Endothelial cell (in vitro differentiated cells): ENCODE data around the gene TMEM63A. TPM values are rescaled to one million over a fixed set of nuclear protein-coding genes. Genes with fewer than 3 reads are reported as not detected.
"Not testable (repeated sequence)": the region's sequence is repeated elsewhere in the genome, so short reads cannot be mapped to it uniquely, and the experiment has no call there.

Experiments used
- DNase-seq: peaks from one replicate; pipeline ENCODE4 v3.0.0; 2021; ENCODE audit warnings: low spot score
- H3K27ac Mint-ChIP-seq: one replicate; pipeline ENCODE4 v1.8.0; 2021; ENCODE audit warnings: mixed read lengths, inconsistent platforms; ENCODE audit not compliant: unreplicated experiment
- H3K27me3 Mint-ChIP-seq: one replicate; pipeline ENCODE4 v1.8.0; 2021; ENCODE audit warnings: mild to moderate bottlenecking, moderate library complexity, mixed read lengths, inconsistent platforms; ENCODE audit not compliant: unreplicated experiment
- H3K36me3 Mint-ChIP-seq: one replicate; pipeline ENCODE4 v1.8.0; 2021; ENCODE audit warnings: mild to moderate bottlenecking, low read depth, mixed read lengths, inconsistent platforms; ENCODE audit not compliant: unreplicated experiment
- H3K4me1 Mint-ChIP-seq: one replicate; pipeline ENCODE4 v1.8.0; 2021; ENCODE audit warnings: mild to moderate bottlenecking, mixed read lengths, inconsistent platforms; ENCODE audit not compliant: unreplicated experiment
- H3K4me3 Mint-ChIP-seq: one replicate; pipeline ENCODE4 v1.8.0; 2021; ENCODE audit warnings: mild to moderate bottlenecking, mixed read lengths, inconsistent platforms; ENCODE audit not compliant: unreplicated experiment
- H3K9me3 Mint-ChIP-seq: one replicate; pipeline ENCODE4 v1.8.0; 2021; ENCODE audit warnings: mixed read lengths, inconsistent platforms; ENCODE audit not compliant: unreplicated experiment
- total RNA-seq: library from RNA; stranded (reverse); fragmentation: NEBNext Ultra II Directional; extraction: Animal tissue kit (Norgen Biotek cat#: 25700); gene quantifications from one replicate; pipeline ENCODE4 v1.2.1, GENCODE V29; 2021; ENCODE audit not compliant: unreplicated experiment
- TF ChIP-seq, protein P1 (sequence below): fragments of 200-600 bp; sonication (generic); IDR thresholded peaks from one replicate; pipeline ENCODE4 v1.5.0; 2021; ENCODE audit warnings: antibody characterized with exemption; ENCODE audit not compliant: unreplicated experiment

Gene TMEM63A
- total RNA-seq, 1 donor from 2014 or later, result 79.9 TPM

- DNase-seq, result peak; percentile 53
- Mint-ChIP-seq H3K27ac (no peak overlapping the region), H3K9me3 (no peaks in the 10 kb centered on the region)
These were observed 70.3 kb downstream of the TMEM63A start for GRCh38 chr1:225811622-225812487.

GRCh38 chr1:225810579-225811538 is 71.3 kb downstream of the TMEM63A start:
- H3K4me3 Mint-ChIP-seq, result peak overlapping the region; percentile 93
- peaks cover 25% of the 10 kb centered on the region for H3K4me1 Mint-ChIP-seq
- not testable (repeated sequence) for H3K27me3 Mint-ChIP-seq, H3K36me3 Mint-ChIP-seq, H3K9me3 Mint-ChIP-seq, H3K27ac Mint-ChIP-seq
- DNase-seq, result peak; percentile 34

More at GRCh38 chr1:225811622-225812487, 70.3 kb downstream of the TMEM63A start:
- Mint-ChIP-seq H3K36me3 (no peaks in the 10 kb centered on the region), H3K4me3 (peak overlapping the region; percentile 93), H3K27me3 (peaks cover 5% of the 10 kb centered on the region), H3K4me1 (peaks cover 26% of the 10 kb centered on the region)
- TF ChIP-seq, protein P1, sequence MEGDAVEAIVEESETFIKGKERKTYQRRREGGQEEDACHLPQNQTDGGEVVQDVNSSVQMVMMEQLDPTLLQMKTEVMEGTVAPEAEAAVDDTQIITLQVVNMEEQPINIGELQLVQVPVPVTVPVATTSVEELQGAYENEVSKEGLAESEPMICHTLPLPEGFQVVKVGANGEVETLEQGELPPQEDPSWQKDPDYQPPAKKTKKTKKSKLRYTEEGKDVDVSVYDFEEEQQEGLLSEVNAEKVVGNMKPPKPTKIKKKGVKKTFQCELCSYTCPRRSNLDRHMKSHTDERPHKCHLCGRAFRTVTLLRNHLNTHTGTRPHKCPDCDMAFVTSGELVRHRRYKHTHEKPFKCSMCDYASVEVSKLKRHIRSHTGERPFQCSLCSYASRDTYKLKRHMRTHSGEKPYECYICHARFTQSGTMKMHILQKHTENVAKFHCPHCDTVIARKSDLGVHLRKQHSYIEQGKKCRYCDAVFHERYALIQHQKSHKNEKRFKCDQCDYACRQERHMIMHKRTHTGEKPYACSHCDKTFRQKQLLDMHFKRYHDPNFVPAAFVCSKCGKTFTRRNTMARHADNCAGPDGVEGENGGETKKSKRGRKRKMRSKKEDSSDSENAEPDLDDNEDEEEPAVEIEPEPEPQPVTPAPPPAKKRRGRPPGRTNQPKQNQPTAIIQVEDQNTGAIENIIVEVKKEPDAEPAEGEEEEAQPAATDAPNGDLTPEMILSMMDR, result no peak

GRCh38 chr1:225809842-225810578 is 72.2 kb downstream of the TMEM63A start, which contains the start of gene EPHX1:
TSS of gene EPHX1 (plus strand) at chr1:225810124. CDS start at chr1:225828730, 18,606 bp downstream.
- Mint-ChIP-seq H3K27me3 (peaks cover 2% of the 10 kb centered on the region), H3K9me3 (no peaks in the 10 kb centered on the region), H3K4me1 (peaks cover 21% of the 10 kb centered on the region), H3K4me3 (peak within 1 kb of the TSS; percentile 93), H3K27ac (peak within 1 kb of the TSS; percentile 21), H3K36me3 (no peaks in the 10 kb centered on the region)
- TF ChIP-seq, protein P1, result no peak
- peak; percentile 88 for DNase-seq

- Mint-ChIP-seq H3K27ac (no peak overlapping the region), H3K36me3 (no peaks in the 10 kb centered on the region), H3K27me3 (peaks cover 2% of the 10 kb centered on the region), H3K4me1 (peaks cover 14% of the 10 kb centered on the region), H3K4me3 (no peak overlapping the region), H3K9me3 (no peaks in the 10 kb centered on the region)
- DNase-seq, result no peak
- TF ChIP-seq, protein P1, result no peak
These were observed 74.0 kb downstream of the TMEM63A start for GRCh38 chr1:225808136-225808535.

DNA sequence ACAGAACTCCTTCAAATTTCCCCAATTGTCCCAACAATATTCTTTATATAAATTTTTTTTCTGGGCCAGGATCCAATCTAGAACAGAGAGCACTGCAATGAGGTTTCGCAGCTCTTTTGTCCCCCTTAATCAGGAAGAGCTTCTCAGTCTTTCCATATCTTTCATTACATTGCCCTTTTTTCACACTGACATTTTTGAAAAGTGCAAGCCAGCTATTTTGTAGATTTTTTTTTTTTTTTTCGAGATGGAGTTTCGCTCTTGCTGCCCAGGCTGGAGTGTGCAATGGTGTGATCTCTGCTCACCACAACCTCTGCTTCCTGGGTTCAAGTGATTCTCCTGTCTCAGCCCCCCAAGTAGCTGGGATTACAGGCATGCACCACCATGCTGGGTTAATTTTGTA is 75.4 kb downstream of the TMEM63A start:
- H3K36me3 Mint-ChIP-seq, H3K9me3 Mint-ChIP-seq, H3K27ac Mint-ChIP-seq, H3K4me1 Mint-ChIP-seq, DNase-seq, H3K27me3 Mint-ChIP-seq, H3K4me3 Mint-ChIP-seq: not testable (repeated sequence)
